SK-N-SH treated with all-trans-retinoic acid at 6 μM for 48 hours (cell line): ENCODE measurements around the gene RFX7.

Source experiments
- ATAC-seq: fragments of 200-7000 bp; cut with Tn5 transposase; 3 replicates; pipeline ENCODE4 v1.9.1; 2020; ENCODE audit warnings: mild to moderate bottlenecking, moderate library complexity
- ARNTL ChIP-seq: fragments of 450-650 bp; formaldehyde crosslinking; IDR thresholded peaks from 2 replicates; pipeline ENCODE4 v1.5.0; 2020; ENCODE audit warnings: low read depth, mild to moderate bottlenecking, moderate library complexity, borderline replicate concordance
- BACH2 ChIP-seq: fragments of 250-450 bp; sonication (Bioruptor Pico); IDR thresholded peaks from 2 replicates; pipeline ENCODE4 v1.9.0; 2021; ENCODE audit warnings: mild to moderate bottlenecking, borderline replicate concordance
- CSDC2 ChIP-seq: fragments of 250-450 bp; sonication (Bioruptor Pico); IDR thresholded peaks from 2 replicates; pipeline ENCODE4 v1.5.0; 2020; ENCODE audit warnings: mild to moderate bottlenecking, moderate library complexity
- ESRRG ChIP-seq: fragments of 250-450 bp; sonication (Bioruptor Pico); IDR thresholded peaks from 2 replicates; pipeline ENCODE4 v1.6.1; 2021; ENCODE audit warnings: mild to moderate bottlenecking
- ISL1 ChIP-seq: fragments of 250-450 bp; sonication (Bioruptor Pico); IDR thresholded peaks from 2 replicates; pipeline ENCODE4 v2.1.2; 2022; ENCODE audit warnings: mild to moderate bottlenecking, moderate library complexity
- OSR1 ChIP-seq: fragments of 250-450 bp; sonication (Bioruptor Pico); IDR thresholded peaks from 2 replicates; pipeline ENCODE4 v1.8.0; 2022; ENCODE audit warnings: moderate library complexity, mild to moderate bottlenecking, inconsistent platforms
- PPARA ChIP-seq: fragments of 250-450 bp; sonication (Bioruptor Pico); IDR thresholded peaks from 2 replicates; pipeline ENCODE4 v1.5.0; 2020; ENCODE audit warnings: mild to moderate bottlenecking, borderline replicate concordance
- SNAI2 ChIP-seq: fragments of 250-450 bp; sonication (Bioruptor Pico); IDR thresholded peaks from 2 replicates; pipeline ENCODE4 v1.5.0; 2020; ENCODE audit warnings: mild to moderate bottlenecking, moderate library complexity
- TCF4 ChIP-seq: fragments of 250-450 bp; sonication (Bioruptor Pico); IDR thresholded peaks from 2 replicates; pipeline ENCODE4 v1.8.0; 2021; ENCODE audit warnings: mild to moderate bottlenecking, moderate library complexity, borderline replicate concordance
- TOX ChIP-seq: fragments of 250-450 bp; sonication (Bioruptor Pico); IDR thresholded peaks from 2 replicates; pipeline ENCODE4 v1.8.0; 2021; ENCODE audit warnings: mild to moderate bottlenecking, moderate library complexity, borderline replicate concordance
- ZC3H10 ChIP-seq: fragments of 250-450 bp; sonication (Bioruptor Pico); IDR thresholded peaks from 2 replicates; pipeline ENCODE4 v1.5.1; 2021; ENCODE audit warnings: mild to moderate bottlenecking, moderate library complexity
- ZFP3 ChIP-seq: fragments of 250-450 bp; sonication (Bioruptor Pico); IDR thresholded peaks from 2 replicates; pipeline ENCODE4 v1.5.0; 2020; ENCODE audit warnings: mild to moderate bottlenecking, moderate library complexity
- ZFP30 ChIP-seq: fragments of 450-650 bp; formaldehyde crosslinking; IDR thresholded peaks from 2 replicates; pipeline ENCODE4 v1.5.0; 2022; ENCODE audit warnings: mild to moderate bottlenecking, moderate library complexity
- ZNF565 ChIP-seq: fragments of 450-650 bp; formaldehyde crosslinking; conservative IDR thresholded peaks from 2 replicates; pipeline ENCODE4 v1.5.0; 2020; ENCODE audit warnings: low read depth, mild to moderate bottlenecking, moderate library complexity
- TF ChIP-seq, protein P1 (sequence below): fragments of 250-450 bp; sonication (Bioruptor Pico); IDR thresholded peaks from 2 replicates; pipeline ENCODE4 v1.5.1; 2020; ENCODE audit warnings: low read depth, mild to moderate bottlenecking, moderate library complexity
- TF ChIP-seq, protein P2 (sequence below): fragments of 250-450 bp; sonication (Bioruptor Pico); IDR thresholded peaks from 2 replicates; pipeline ENCODE4 v1.8.0; 2021; ENCODE audit warnings: low read depth, mild to moderate bottlenecking, moderate library complexity, borderline replicate concordance
- TF ChIP-seq, protein P3 (sequence below): fragments of 250-450 bp; sonication (Bioruptor Pico); IDR thresholded peaks from 2 replicates; pipeline ENCODE4 v1.5.1; 2021; ENCODE audit warnings: mild to moderate bottlenecking, moderate library complexity
- TF ChIP-seq, protein P4 (sequence below): fragments of 250-450 bp; sonication (Bioruptor Pico); IDR thresholded peaks from 2 replicates; pipeline ENCODE4 v1.8.0; 2020; ENCODE audit warnings: mild to moderate bottlenecking, moderate library complexity, borderline replicate concordance
- TF ChIP-seq, protein P5 (sequence below): fragments of 250-450 bp; sonication (Bioruptor Pico); IDR thresholded peaks from 2 replicates; pipeline ENCODE4 v1.5.0; 2020; ENCODE audit warnings: mild to moderate bottlenecking, moderate library complexity

Gene RFX7

DNA sequence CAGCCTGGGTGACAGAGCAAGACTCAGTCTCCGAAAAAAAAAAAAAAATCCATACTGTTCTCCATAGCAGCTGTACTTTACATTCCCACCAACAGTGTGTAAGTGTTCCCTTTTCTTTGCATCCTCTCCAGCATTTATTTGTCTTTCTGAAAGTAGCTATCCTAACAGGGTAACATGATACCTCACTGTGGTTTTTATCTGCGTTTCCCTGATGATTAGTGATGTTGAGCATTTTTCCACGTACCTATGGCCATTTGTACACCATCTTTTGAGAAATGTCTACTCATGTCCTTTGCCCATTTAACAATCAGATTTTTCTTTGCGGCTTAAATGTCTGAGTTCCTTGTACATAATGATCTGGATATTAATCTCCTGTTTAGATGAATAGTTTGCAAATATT, 119.3 kb downstream of the RFX7 start:
- TF ChIP-seq, protein P1, sequence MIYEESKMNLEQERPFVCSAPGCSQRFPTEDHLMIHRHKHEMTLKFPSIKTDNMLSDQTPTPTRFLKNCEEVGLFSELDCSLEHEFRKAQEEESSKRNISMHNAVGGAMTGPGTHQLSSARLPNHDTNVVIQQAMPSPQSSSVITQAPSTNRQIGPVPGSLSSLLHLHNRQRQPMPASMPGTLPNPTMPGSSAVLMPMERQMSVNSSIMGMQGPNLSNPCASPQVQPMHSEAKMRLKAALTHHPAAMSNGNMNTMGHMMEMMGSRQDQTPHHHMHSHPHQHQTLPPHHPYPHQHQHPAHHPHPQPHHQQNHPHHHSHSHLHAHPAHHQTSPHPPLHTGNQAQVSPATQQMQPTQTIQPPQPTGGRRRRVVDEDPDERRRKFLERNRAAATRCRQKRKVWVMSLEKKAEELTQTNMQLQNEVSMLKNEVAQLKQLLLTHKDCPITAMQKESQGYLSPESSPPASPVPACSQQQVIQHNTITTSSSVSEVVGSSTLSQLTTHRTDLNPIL: no peak
- no peak for TF ChIP-seq ISL1
- no peak for ATAC-seq

DNA sequence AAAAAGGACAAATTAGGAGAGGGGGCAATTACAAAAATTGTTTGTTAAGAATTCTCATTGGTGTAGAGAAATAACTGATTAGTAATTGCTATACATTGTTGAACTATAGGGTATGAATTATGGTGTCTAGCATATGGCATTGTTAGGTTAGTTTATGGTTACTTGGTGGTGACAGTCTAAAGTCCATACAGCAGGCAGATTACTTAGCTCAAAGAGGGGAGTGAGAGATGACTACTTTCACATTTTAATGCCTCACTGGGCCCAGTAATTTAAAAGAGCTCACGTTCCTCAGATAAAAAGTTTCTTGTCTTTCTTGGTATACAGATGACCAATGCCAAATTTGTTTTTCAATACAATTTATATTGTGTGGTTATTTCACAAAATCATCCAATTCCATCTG, 137.8 kb downstream of the RFX7 start:
- TF ChIP-seq ZFP3 (CRISPR knock-in tag) (no peak), ZC3H10 (CRISPR knock-in tag) (no peak), ZFP30 (CRISPR knock-in tag) (no peak), CSDC2 (CRISPR knock-in tag) (no peak), ESRRG (CRISPR knock-in tag) (no peak), BACH2 (CRISPR knock-in tag) (no peak), ARNTL (CRISPR knock-in tag) (no peak), PPARA (no peak), OSR1 (CRISPR knock-in tag) (no peak), ISL1 (no peak), ZNF565 (CRISPR knock-in tag) (no peak), TCF4 (no peak), SNAI2 (no peak)
- TF ChIP-seq, protein P1: no peak
- TF ChIP-seq, protein P2, sequence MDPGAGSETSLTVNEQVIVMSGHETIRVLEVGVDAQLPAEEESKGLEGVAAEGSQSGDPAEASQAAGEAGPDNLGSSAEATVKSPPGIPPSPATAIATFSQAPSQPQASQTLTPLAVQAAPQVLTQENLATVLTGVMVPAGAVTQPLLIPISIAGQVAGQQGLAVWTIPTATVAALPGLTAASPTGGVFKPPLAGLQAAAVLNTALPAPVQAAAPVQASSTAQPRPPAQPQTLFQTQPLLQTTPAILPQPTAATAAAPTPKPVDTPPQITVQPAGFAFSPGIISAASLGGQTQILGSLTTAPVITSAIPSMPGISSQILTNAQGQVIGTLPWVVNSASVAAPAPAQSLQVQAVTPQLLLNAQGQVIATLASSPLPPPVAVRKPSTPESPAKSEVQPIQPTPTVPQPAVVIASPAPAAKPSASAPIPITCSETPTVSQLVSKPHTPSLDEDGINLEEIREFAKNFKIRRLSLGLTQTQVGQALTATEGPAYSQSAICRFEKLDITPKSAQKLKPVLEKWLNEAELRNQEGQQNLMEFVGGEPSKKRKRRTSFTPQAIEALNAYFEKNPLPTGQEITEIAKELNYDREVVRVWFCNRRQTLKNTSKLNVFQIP (CRISPR knock-in tag): no peak
- TF ChIP-seq, protein P3, sequence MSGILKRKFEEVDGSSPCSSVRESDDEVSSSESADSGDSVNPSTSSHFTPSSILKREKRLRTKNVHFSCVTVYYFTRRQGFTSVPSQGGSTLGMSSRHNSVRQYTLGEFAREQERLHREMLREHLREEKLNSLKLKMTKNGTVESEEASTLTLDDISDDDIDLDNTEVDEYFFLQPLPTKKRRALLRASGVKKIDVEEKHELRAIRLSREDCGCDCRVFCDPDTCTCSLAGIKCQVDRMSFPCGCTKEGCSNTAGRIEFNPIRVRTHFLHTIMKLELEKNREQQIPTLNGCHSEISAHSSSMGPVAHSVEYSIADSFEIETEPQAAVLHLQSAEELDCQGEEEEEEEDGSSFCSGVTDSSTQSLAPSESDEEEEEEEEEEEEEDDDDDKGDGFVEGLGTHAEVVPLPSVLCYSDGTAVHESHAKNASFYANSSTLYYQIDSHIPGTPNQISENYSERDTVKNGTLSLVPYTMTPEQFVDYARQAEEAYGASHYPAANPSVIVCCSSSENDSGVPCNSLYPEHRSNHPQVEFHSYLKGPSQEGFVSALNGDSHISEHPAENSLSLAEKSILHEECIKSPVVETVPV (CRISPR knock-in tag): no peak
- ATAC-seq: no peak

DNA sequence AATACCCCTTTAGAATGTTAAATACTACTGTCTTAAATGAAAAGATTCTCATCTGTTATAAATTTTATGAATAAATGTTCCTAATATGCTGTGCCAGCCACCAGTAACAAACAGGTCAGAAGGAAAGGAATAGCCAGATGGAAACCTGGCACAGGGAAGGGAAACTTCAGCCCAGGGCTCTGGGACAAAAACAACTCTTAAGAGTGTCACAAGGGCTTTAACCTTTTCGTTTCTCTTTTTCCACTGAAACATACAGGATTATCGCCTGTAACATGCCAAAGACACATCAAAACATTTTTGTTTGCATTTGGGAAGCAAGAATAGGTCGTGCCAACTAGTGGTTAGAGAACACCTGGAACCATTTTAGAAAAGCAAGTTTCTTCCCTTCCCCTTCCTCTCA, 141.2 kb downstream of the RFX7 start:
- no peak for TF ChIP-seq TCF4
- TF ChIP-seq, protein P4, sequence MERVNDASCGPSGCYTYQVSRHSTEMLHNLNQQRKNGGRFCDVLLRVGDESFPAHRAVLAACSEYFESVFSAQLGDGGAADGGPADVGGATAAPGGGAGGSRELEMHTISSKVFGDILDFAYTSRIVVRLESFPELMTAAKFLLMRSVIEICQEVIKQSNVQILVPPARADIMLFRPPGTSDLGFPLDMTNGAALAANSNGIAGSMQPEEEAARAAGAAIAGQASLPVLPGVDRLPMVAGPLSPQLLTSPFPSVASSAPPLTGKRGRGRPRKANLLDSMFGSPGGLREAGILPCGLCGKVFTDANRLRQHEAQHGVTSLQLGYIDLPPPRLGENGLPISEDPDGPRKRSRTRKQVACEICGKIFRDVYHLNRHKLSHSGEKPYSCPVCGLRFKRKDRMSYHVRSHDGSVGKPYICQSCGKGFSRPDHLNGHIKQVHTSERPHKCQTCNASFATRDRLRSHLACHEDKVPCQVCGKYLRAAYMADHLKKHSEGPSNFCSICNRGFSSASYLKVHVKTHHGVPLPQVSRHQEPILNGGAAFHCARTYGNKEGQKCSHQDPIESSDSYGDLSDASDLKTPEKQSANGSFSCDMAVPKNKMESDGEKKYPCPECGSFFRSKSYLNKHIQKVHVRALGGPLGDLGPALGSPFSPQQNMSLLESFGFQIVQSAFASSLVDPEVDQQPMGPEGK (CRISPR knock-in tag): no peak
- no peak for TF ChIP-seq TOX (CRISPR knock-in tag)
- no peak for TF ChIP-seq BACH2 (CRISPR knock-in tag)
- TF ChIP-seq SNAI2: no peak
- TF ChIP-seq, protein P3 (CRISPR knock-in tag): no peak
- TF ChIP-seq, protein P1: no peak
- no peak for TF ChIP-seq ESRRG (CRISPR knock-in tag)
- TF ChIP-seq, protein P5, sequence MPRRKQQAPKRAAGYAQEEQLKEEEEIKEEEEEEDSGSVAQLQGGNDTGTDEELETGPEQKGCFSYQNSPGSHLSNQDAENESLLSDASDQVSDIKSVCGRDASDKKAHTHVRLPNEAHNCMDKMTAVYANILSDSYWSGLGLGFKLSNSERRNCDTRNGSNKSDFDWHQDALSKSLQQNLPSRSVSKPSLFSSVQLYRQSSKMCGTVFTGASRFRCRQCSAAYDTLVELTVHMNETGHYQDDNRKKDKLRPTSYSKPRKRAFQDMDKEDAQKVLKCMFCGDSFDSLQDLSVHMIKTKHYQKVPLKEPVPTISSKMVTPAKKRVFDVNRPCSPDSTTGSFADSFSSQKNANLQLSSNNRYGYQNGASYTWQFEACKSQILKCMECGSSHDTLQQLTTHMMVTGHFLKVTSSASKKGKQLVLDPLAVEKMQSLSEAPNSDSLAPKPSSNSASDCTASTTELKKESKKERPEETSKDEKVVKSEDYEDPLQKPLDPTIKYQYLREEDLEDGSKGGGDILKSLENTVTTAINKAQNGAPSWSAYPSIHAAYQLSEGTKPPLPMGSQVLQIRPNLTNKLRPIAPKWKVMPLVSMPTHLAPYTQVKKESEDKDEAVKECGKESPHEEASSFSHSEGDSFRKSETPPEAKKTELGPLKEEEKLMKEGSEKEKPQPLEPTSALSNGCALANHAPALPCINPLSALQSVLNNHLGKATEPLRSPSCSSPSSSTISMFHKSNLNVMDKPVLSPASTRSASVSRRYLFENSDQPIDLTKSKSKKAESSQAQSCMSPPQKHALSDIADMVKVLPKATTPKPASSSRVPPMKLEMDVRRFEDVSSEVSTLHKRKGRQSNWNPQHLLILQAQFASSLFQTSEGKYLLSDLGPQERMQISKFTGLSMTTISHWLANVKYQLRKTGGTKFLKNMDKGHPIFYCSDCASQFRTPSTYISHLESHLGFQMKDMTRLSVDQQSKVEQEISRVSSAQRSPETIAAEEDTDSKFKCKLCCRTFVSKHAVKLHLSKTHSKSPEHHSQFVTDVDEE (CRISPR knock-in tag): no peak
- no peak for TF ChIP-seq ZFP3 (CRISPR knock-in tag)
- no peak for TF ChIP-seq ZC3H10 (CRISPR knock-in tag)
- TF ChIP-seq ZFP30 (CRISPR knock-in tag): no peak
- TF ChIP-seq ISL1: no peak
- TF ChIP-seq OSR1 (CRISPR knock-in tag): no peak
- no peak for TF ChIP-seq ARNTL (CRISPR knock-in tag)
- no peak for TF ChIP-seq ZNF565 (CRISPR knock-in tag)
- TF ChIP-seq PPARA: no peak
- no peak for ATAC-seq
